Nephron (organoid): ENCODE data around the gene HS3ST4.

Experiments used
- H3K27ac Mint-ChIP-seq, 3 experiments: 2 replicates each; pipeline ENCODE4 v1.8.0; 2020; ENCODE audit warnings: mixed read lengths in 3 of 3, mild to moderate bottlenecking in 2 of 3, moderate library complexity in 1 of 3
- H3K27me3 Mint-ChIP-seq: 2 replicates; pipeline ENCODE4 v1.8.0; 2021; ENCODE audit warnings: low read depth, mild to moderate bottlenecking, moderate library complexity, mixed read lengths
- H3K36me3 Mint-ChIP-seq: 2 replicates; pipeline ENCODE4 v1.8.0; 2020; ENCODE audit warnings: low read depth, mixed read lengths
- H3K4me1 Mint-ChIP-seq: 2 replicates; pipeline ENCODE4 v1.8.0; 2020; ENCODE audit warnings: mixed read lengths
- H3K4me3 Mint-ChIP-seq, 3 experiments: 2 replicates each; pipeline ENCODE4 v1.8.0; 2020; ENCODE audit warnings: mild to moderate bottlenecking in 3 of 3, mixed read lengths in 3 of 3, moderate library complexity in 2 of 3
- H3K9me3 Mint-ChIP-seq: 2 replicates; pipeline ENCODE4 v1.8.0; 2020; ENCODE audit warnings: mixed read lengths
- CTCF ChIP-seq, 3 experiments: fragments of 200-600 bp; sonication (generic); IDR thresholded peaks; one replicate each; pipeline ENCODE4 v1.5.0; 2021; ENCODE audit warnings: antibody characterized with exemption in 3 of 3; ENCODE audit not compliant: unreplicated experiment in 3 of 3

HS3ST4 gene

DNA sequence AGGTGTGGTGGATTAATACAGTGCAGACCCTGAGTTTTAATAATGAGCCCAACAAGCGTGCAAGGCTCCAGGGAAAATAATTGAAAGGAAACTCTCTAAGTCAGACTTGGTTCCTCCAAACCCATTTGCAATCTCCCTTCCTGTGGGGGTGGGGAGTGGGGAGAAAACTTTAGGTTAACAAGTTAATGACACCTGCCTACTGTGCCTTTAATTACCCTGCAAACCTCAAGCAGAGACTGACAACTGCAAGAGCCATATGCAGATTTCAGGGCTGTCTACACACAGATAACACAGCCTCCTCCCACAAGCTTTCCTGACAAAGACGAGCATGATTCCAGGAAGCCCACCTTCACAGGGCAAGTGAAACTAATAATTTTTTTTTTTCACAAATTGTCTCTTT lies 359.3 kb downstream of the HS3ST4 start:
- Mint-ChIP-seq H3K27me3 (peaks cover 11% of the 10 kb centered on the region), H3K4me3 (no peak overlapping the region), H3K36me3 (no peaks in the 10 kb centered on the region), H3K27ac (no peak overlapping the region), H3K9me3 (no peaks in the 10 kb centered on the region), H3K4me1 (no peaks in the 10 kb centered on the region)
- no peak for TF ChIP-seq CTCF (IDR thresholded peaks at IDR 0.05; ENCODE audit: unreplicated experiment in 3 of 3)

DNA sequence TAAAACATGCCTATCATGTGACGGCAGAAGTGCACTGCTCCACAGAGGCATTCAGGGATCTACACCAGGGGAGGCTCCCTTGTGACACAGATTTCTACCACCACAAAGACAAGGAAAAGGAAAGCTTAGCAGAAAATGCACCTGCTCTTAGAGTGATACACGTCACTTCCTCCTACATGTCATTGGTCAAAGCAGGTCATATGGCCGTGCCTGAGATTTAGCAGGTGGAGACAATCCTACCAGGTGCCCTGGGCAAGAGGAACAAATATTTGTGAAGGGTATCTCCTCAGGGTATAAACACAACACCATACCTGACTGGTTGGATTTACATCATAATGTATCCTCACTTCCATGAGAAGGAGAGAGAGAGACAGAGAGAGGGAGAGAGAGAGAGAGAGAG lies 362.1 kb downstream of the HS3ST4 start:
- no peak for TF ChIP-seq CTCF (IDR thresholded peaks at IDR 0.05; ENCODE audit: unreplicated experiment in 3 of 3)
- H3K9me3 Mint-ChIP-seq = no peaks in the 10 kb centered on the region
- H3K36me3 Mint-ChIP-seq = no peaks in the 10 kb centered on the region

GRCh38 chr16:26058326-26058725 lies 366.6 kb downstream of the HS3ST4 start:
- no peaks in the 10 kb centered on the region for H3K36me3 Mint-ChIP-seq
- H3K27me3 Mint-ChIP-seq = peaks cover 20% of the 10 kb centered on the region
- no peak overlapping the region for H3K27ac Mint-ChIP-seq
- no peaks in the 10 kb centered on the region for H3K9me3 Mint-ChIP-seq
- no peak for TF ChIP-seq CTCF (IDR thresholded peaks at IDR 0.05; ENCODE audit: unreplicated experiment in 3 of 3)
- no peak overlapping the region for H3K4me3 Mint-ChIP-seq
- H3K4me1 Mint-ChIP-seq = no peaks in the 10 kb centered on the region

More for the DNA sequence above, 362.1 kb downstream of the HS3ST4 start:
- Mint-ChIP-seq H3K4me1 (no peaks in the 10 kb centered on the region), H3K4me3 (no peak overlapping the region), H3K27ac (no peak overlapping the region), H3K27me3 (peaks cover 18% of the 10 kb centered on the region)

DNA sequence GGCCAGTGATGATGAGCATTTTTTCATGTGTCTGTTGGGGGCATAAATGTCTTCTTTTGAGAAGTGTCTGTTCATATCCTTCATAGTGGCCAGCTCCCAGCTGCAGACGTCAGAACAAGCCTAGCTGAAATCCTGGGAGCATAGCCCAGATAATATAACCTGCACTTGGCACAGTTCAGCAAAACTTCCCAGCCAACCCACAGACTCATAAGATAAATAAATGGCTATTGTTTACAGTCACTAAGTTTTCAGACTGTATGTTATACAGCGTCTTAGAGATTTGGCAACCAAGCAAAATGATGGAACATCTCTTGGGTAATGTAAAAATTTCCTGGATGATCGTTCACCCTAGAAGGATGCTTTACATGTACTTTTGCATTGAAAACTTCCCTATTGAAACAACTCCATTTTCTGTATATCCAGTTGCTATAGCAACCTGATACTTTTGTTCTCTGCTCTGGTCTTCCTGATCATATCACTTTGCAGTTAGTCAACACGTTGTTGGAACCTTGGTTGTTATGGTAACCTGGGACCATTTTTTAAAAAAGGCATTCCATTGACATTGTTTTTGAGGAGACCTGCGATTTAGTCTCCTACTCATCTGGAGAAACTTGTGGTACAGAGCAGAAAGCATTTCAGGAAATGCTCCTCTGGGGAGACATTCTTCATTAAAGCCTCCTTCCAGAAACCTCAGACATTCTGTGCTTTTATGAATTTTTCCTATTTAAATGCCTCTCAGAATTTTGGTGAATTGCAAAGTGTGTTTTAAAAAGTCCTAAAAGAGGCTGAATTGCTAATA lies 378.7 kb downstream of the HS3ST4 start:
- TF ChIP-seq CTCF (IDR thresholded peaks at IDR 0.05; ENCODE audit: unreplicated experiment in 3 of 3) = no peak
- Mint-ChIP-seq H3K9me3 (peaks cover 3% of the 10 kb centered on the region), H3K36me3 (no peaks in the 10 kb centered on the region), H3K4me3 (no peak overlapping the region), H3K4me1 (peaks cover 9% of the 10 kb centered on the region), H3K27ac (peak overlapping the region in 2 of 3 experiments; percentile 13 to 56), H3K27me3 (no peaks in the 10 kb centered on the region)

GRCh38 chr16:26071101-26071866 lies 379.5 kb downstream of the HS3ST4 start:
- Mint-ChIP-seq H3K4me3 (no peak overlapping the region), H3K4me1 (peaks cover 9% of the 10 kb centered on the region), H3K36me3 (no peaks in the 10 kb centered on the region), H3K27ac (peak overlapping the region in 2 of 3 experiments; percentile 7 to 13), H3K9me3 (peaks cover 3% of the 10 kb centered on the region), H3K27me3 (no peaks in the 10 kb centered on the region)
- TF ChIP-seq CTCF (IDR thresholded peaks at IDR 0.05; ENCODE audit: unreplicated experiment in 3 of 3) = no peak
